A549 (cell line): Measurements from ENCODE around the gene RPLP1. TPM values are rescaled to one million over a fixed set of nuclear protein-coding genes. Genes with fewer than 3 reads are reported as not detected.

ENCODE experiments used
- ATAC-seq, 2 experiments: fragments of 200-7000 bp in 1 of 2; fragments of >200 bp in 1 of 2; cut with Nextera tagmentation in 1 of 2; cut with Tn5 transposase in 1 of 2; 3 replicates each; pipeline versions ENCODE4 v1.8.0 to v1.9.1; 2018 to 2020; ENCODE audit warnings: mild to moderate bottlenecking in 1 of 2, moderate library complexity in 1 of 2
- CTCF ChIA-PET: fragments of 300-600 bp; sonication (Branson Sonifier 250); formaldehyde crosslinking; extraction: SDS; loops from one replicate; lab custom pipeline; 2021; ENCODE audit warnings: antibody characterized with exemption, inconsistent platforms; lab: Yijun Ruan, JAX
- POLR2A ChIA-PET: fragments of 350-600 bp; formaldehyde crosslinking; extraction: SDS; loops from one replicate; lab custom pipeline; 2021; ENCODE audit warnings: antibody characterized with exemption, inconsistent platforms; lab: Yijun Ruan, JAX
- DNase-seq, 2 experiments: peaks; one replicate each; pipeline versions ENCODE4 v3.0.0 to v3.0.0-alpha.2; 2011 to 2016; ENCODE audit warnings: low read depth in 1 of 2, low spot score in 1 of 2
- FAIRE-seq: peaks from 2 replicates; lab custom pipeline; 2011; peaks lifted over from hg19 to GRCh38; lab: Jason Lieb, UNC
- H3K27ac ChIP-seq, 2 experiments: fragments of >200 bp; sonication (Bioruptor Twin); formaldehyde crosslinking; 3 replicates each; pipeline ENCODE4 v1.5.1; 2016 to 2017
- H3K4me1 ChIP-seq: fragments of >200 bp; sonication (Bioruptor Twin); formaldehyde crosslinking; 3 replicates; pipeline ENCODE4 v1.6.1; 2016
- H3K4me2 ChIP-seq: fragments of >200 bp; sonication (Bioruptor Twin); formaldehyde crosslinking; 3 replicates; pipeline ENCODE4 v1.6.1; 2016
- H3K4me3 ChIP-seq: fragments of >200 bp; sonication (Bioruptor Twin); formaldehyde crosslinking; 3 replicates; pipeline ENCODE4 v1.5.1; 2016
- H3K9me3 ChIP-seq: fragments of >200 bp; sonication (Bioruptor Twin); formaldehyde crosslinking; 3 replicates; pipeline ENCODE4 v1.6.1; 2016
- ATOH8 ChIP-seq: fragments of 250-450 bp; sonication (Bioruptor Pico); IDR thresholded peaks from 2 replicates; pipeline ENCODE4 v1.5.0; 2020; ENCODE audit warnings: low read depth, mild to moderate bottlenecking, moderate library complexity
- BHLHE40 ChIP-seq: IDR thresholded peaks from 2 replicates; pipeline ENCODE4 v1.6.1; 2012; ENCODE audit warnings: low read depth, low read length, inconsistent platforms
- CBX2 ChIP-seq: fragments of 200-600 bp; sonication (generic); IDR thresholded peaks from 2 replicates; pipeline ENCODE4 v1.6.1; 2016; ENCODE audit warnings: low read depth, mild to moderate bottlenecking, borderline replicate concordance
- CEBPB ChIP-seq, 2 experiments: fragments of >200 bp in 1 of 2; sonication (Bioruptor Twin) in 1 of 2; formaldehyde crosslinking in 1 of 2; IDR thresholded peaks; 2 replicates each; pipeline ENCODE4 v1.6.1; 2012 to 2016
- CHD2 ChIP-seq: fragments of 150-350 bp; IDR thresholded peaks from 2 replicates; pipeline ENCODE4 v1.6.1; 2014; ENCODE audit warnings: low read length; ENCODE audit not compliant: partially characterized antibody
- CHD4 ChIP-seq: fragments of 200-600 bp; sonication (generic); IDR thresholded peaks from 2 replicates; pipeline ENCODE4 v1.6.1; 2016; ENCODE audit warnings: antibody characterized with exemption, mild to moderate bottlenecking, borderline replicate concordance
- E2F6 ChIP-seq: IDR thresholded peaks from 2 replicates; pipeline ENCODE4 v1.6.1; 2012; ENCODE audit warnings: low read depth, borderline replicate concordance
- EHF ChIP-seq: fragments of 250-450 bp; sonication (Bioruptor Pico); IDR thresholded peaks from 2 replicates; pipeline ENCODE4 v1.5.0; 2020; ENCODE audit warnings: mild to moderate bottlenecking
- EHMT2 ChIP-seq: fragments of 200-600 bp; sonication (generic); IDR thresholded peaks from 2 replicates; pipeline ENCODE4 v1.6.1; 2016; ENCODE audit warnings: antibody characterized with exemption, low read depth, mild to moderate bottlenecking, moderate library complexity
- ELK1 ChIP-seq: fragments of 150-350 bp; IDR thresholded peaks from 2 replicates; pipeline ENCODE4 v1.6.1; 2014; ENCODE audit warnings: low read depth, mild to moderate bottlenecking, low read length
- ESRRA ChIP-seq: fragments of 150-350 bp; IDR thresholded peaks from 2 replicates; pipeline ENCODE4 v1.6.1; 2014; ENCODE audit warnings: mild to moderate bottlenecking, low read length, borderline replicate concordance
- FOSB ChIP-seq: fragments of 250-450 bp; sonication (Bioruptor Pico); IDR thresholded peaks from 2 replicates; pipeline ENCODE4 v1.5.0; 2020; ENCODE audit warnings: mild to moderate bottlenecking, moderate library complexity
- FOSL2 ChIP-seq, 2 experiments: fragments of 450-650 bp in 1 of 2; fragments of >200 bp in 1 of 2; sonication (Bioruptor Twin) in 1 of 2; formaldehyde crosslinking; IDR thresholded peaks; 2 replicates each; pipeline versions ENCODE4 v1.5.0 to v1.6.1; 2016 to 2020; ENCODE audit warnings: mild to moderate bottlenecking in 1 of 2, moderate library complexity in 1 of 2
- FOXS1 ChIP-seq: fragments of 250-450 bp; sonication (Bioruptor Pico); IDR thresholded peaks from 2 replicates; pipeline ENCODE4 v1.5.0; 2020; ENCODE audit warnings: mild to moderate bottlenecking, moderate library complexity
- GATA3 ChIP-seq: IDR thresholded peaks from 2 replicates; pipeline ENCODE4 v1.6.1; 2012; ENCODE audit warnings: borderline replicate concordance
- HES2 ChIP-seq: fragments of >200 bp; sonication (Bioruptor Twin); formaldehyde crosslinking; IDR thresholded peaks from 2 replicates; pipeline ENCODE4 v1.6.1; 2016
- HEYL ChIP-seq: fragments of 250-450 bp; sonication (Bioruptor Pico); IDR thresholded peaks from 2 replicates; pipeline ENCODE4 v1.8.0; 2021; ENCODE audit warnings: mild to moderate bottlenecking, moderate library complexity
- HMGXB4 ChIP-seq: fragments of 250-450 bp; sonication (Bioruptor Pico); IDR thresholded peaks from 2 replicates; pipeline ENCODE4 v1.5.0; 2021; ENCODE audit warnings: mild to moderate bottlenecking, moderate library complexity, borderline replicate concordance
- HOXA7 ChIP-seq: fragments of 250-450 bp; sonication (Bioruptor Pico); IDR thresholded peaks from 2 replicates; pipeline ENCODE4 v1.5.0; 2020; ENCODE audit warnings: mild to moderate bottlenecking, moderate library complexity
- HOXB5 ChIP-seq: fragments of 250-450 bp; sonication (Bioruptor Pico); IDR thresholded peaks from 2 replicates; pipeline ENCODE4 v1.5.0; 2020; ENCODE audit warnings: mild to moderate bottlenecking, moderate library complexity
- KDM5A ChIP-seq: fragments of 200-600 bp; sonication (generic); IDR thresholded peaks from 2 replicates; pipeline ENCODE4 v1.6.1; 2016; ENCODE audit warnings: antibody characterized with exemption, mild to moderate bottlenecking
- MAFK ChIP-seq: fragments of 450-650 bp; IDR thresholded peaks from 2 replicates; pipeline ENCODE4 v1.6.1; 2014; ENCODE audit not compliant: partially characterized antibody
- MAZ ChIP-seq: fragments of 150-350 bp; IDR thresholded peaks from 2 replicates; pipeline ENCODE4 v1.6.1; 2014; ENCODE audit warnings: antibody characterized with exemption, low read depth, low read length, borderline replicate concordance
- NFE2L2 ChIP-seq: fragments of 150-350 bp; conservative IDR thresholded peaks from 2 replicates; pipeline ENCODE4 v1.6.1; 2014; ENCODE audit warnings: low read length
- PHF8 ChIP-seq: fragments of 200-600 bp; sonication (generic); IDR thresholded peaks from 2 replicates; pipeline ENCODE4 v1.6.1; 2016; ENCODE audit warnings: low read depth, mild to moderate bottlenecking, antibody characterized with exemption, moderate library complexity, borderline replicate concordance
- POLR2A ChIP-seq: IDR thresholded peaks from 2 replicates; pipeline ENCODE4 v1.6.1; 2012; ENCODE audit warnings: mild to moderate bottlenecking, low read length
- RCOR1 ChIP-seq: fragments of 150-350 bp; IDR thresholded peaks from 2 replicates; pipeline ENCODE4 v1.6.1; 2014; ENCODE audit warnings: antibody characterized with exemption, low read length, low read depth
- RFX5 ChIP-seq: fragments of 450-650 bp; IDR thresholded peaks from 2 replicates; pipeline ENCODE4 v1.7.1; 2014; ENCODE audit warnings: antibody characterized with exemption, mild to moderate bottlenecking, moderate library complexity
- RNF2 ChIP-seq: fragments of 200-600 bp; sonication (generic); IDR thresholded peaks from 2 replicates; pipeline ENCODE4 v1.6.1; 2016; ENCODE audit warnings: low read depth, mild to moderate bottlenecking, antibody characterized with exemption, moderate library complexity, borderline replicate concordance
- SMC3 ChIP-seq: fragments of >200 bp; sonication (Bioruptor Twin); formaldehyde crosslinking; IDR thresholded peaks from 3 replicates; pipeline ENCODE4 v1.6.1; 2018; ENCODE audit warnings: inconsistent platforms
- SREBF2 ChIP-seq: fragments of 450-650 bp; IDR thresholded peaks from 2 replicates; pipeline ENCODE4 v1.6.1; 2014; ENCODE audit warnings: mild to moderate bottlenecking, moderate library complexity
- ZC3H11A ChIP-seq: fragments of 450-650 bp; IDR thresholded peaks from 2 replicates; pipeline ENCODE4 v1.6.1; 2014; ENCODE audit warnings: antibody characterized with exemption, mild to moderate bottlenecking
- whole genome bisulfite sequencing: methylation state at CpG from one replicate; pipeline ENCODE4 v1.1.6; 2017; ENCODE audit errors: missing lambda C conversion rate; 5-methylcytosine and 5-hydroxymethylcytosine counted together
- polyA plus RNA-seq, 4 experiments: library from polyadenylated mRNA; depleted of rRNA in 3 of 4; stranded (reverse); fragments of >200 nt; fragmentation: RNase III in 1 of 4; extraction: RNeasy Plus Mini Kit Qiagen cat#74134 plus additional on column Dnase treatment in 1 of 4; gene quantifications; 2 replicates in 3 of 4; 3 replicates in 1 of 4; pipeline ENCODE4 v1.2.3, GENCODE V29; 2011 to 2017

The RPLP1 gene
- polyA plus RNA-seq, 2 of the 4 experiments (the other 2 are of a cell fraction): 1,245 to 4,104 TPM

- DNase-seq: no peak
- no peak for ATAC-seq
- Histone ChIP-seq H3K4me2 (no peak overlapping the region), H3K4me3 (no peak overlapping the region), H3K4me1 (no peaks in the 10 kb centered on the region), H3K27ac (no peak overlapping the region), H3K9me3 (no peaks in the 10 kb centered on the region)
- POLR2A ChIA-PET: no interaction called here
- no peak for TF ChIP-seq CBX2
- no peak for TF ChIP-seq KDM5A
- no peak for TF ChIP-seq RCOR1
- no peak for TF ChIP-seq E2F6
- no peak for TF ChIP-seq FOSB (CRISPR knock-in tag)
- no peak for TF ChIP-seq HOXB5
- TF ChIP-seq POLR2A: no peak
- no peak for TF ChIP-seq HMGXB4 (CRISPR knock-in tag)
- TF ChIP-seq EHF (CRISPR knock-in tag): no peak
- TF ChIP-seq CHD4: no peak
- no peak for TF ChIP-seq HES2
- no peak for TF ChIP-seq ZC3H11A
- no peak for TF ChIP-seq SREBF2
- no peak for TF ChIP-seq ATOH8 (CRISPR knock-in tag)
- TF ChIP-seq HOXA7 (CRISPR knock-in tag): no peak
- no peak for TF ChIP-seq RNF2
- TF ChIP-seq FOXS1: no peak
- no peak for TF ChIP-seq PHF8
- CTCF ChIA-PET: interaction anchor here (0.6 to 1.9 kb wide), 9 partner anchors 9 to 1223 kb away, joined by 3 to 10 read pairs (median 3); no protein-coding TSS in a partner anchor
- no peak for FAIRE-seq
- WGBS: 87% methylated on average over 14 of the region's 14 CpGs
These were observed 47.0 kb downstream of the RPLP1 start for GRCh38 chr15:69499521-69500211.

GRCh38 chr15:69500339-69500738 is 47.7 kb downstream of the RPLP1 start:
- POLR2A ChIA-PET: no interaction called here

More at GRCh38 chr15:69500339-69500738, 47.7 kb downstream of the RPLP1 start:
- TF ChIP-seq PHF8: no peak
- no peak for TF ChIP-seq HES2
- TF ChIP-seq CHD2: no peak
- no peak for TF ChIP-seq NFE2L2
- no peak for TF ChIP-seq E2F6
- TF ChIP-seq HOXB5: no peak
- TF ChIP-seq BHLHE40: no peak
- no peak for TF ChIP-seq RCOR1
- TF ChIP-seq ELK1: no peak
- TF ChIP-seq MAZ: no peak
- no peak for TF ChIP-seq MAFK
- TF ChIP-seq RFX5: no peak
- no peak for TF ChIP-seq SMC3
- no peak for TF ChIP-seq FOSL2 (IDR thresholded peaks at IDR 0.05)
- no peak for TF ChIP-seq FOSL2 (CRISPR knock-in tag; IDR thresholded peaks at IDR 0.05)
- no peak for TF ChIP-seq GATA3
- no peak for TF ChIP-seq EHMT2
- TF ChIP-seq ESRRA: no peak
- no peak for TF ChIP-seq HEYL (CRISPR knock-in tag)
- TF ChIP-seq FOSB (CRISPR knock-in tag): no peak
- no peak for TF ChIP-seq CEBPB (IDR thresholded peaks at IDR 0.05)
- WGBS: 67% methylated on average over 1 of the region's 1 CpG
- CTCF ChIA-PET: interaction anchor here (0.7 to 3.1 kb wide), 8 partner anchors 8 to 1222 kb away, joined by 3 to 10 read pairs (median 4); no protein-coding TSS in a partner anchor
- Histone ChIP-seq H3K27ac (no peak overlapping the region), H3K9me3 (no peaks in the 10 kb centered on the region), H3K4me3 (no peak overlapping the region), H3K4me2 (no peak overlapping the region), H3K4me1 (no peaks in the 10 kb centered on the region)
- no peak for FAIRE-seq
- DNase-seq: no peak
- no peak for ATAC-seq
